CD4-positive, alpha-beta T cell treated with Interferon gamma for 1 hour (primary cell): ENCODE measurements around the gene PAK2.
"Not testable (repeated sequence)": the region's sequence is repeated elsewhere in the genome, so short reads cannot be mapped to it uniquely, and the experiment has no call there.

Experiments
- DNase-seq: peaks from one replicate; pipeline ENCODE4 v3.0.0-alpha.2; 2020

PAK2 gene

DNA sequence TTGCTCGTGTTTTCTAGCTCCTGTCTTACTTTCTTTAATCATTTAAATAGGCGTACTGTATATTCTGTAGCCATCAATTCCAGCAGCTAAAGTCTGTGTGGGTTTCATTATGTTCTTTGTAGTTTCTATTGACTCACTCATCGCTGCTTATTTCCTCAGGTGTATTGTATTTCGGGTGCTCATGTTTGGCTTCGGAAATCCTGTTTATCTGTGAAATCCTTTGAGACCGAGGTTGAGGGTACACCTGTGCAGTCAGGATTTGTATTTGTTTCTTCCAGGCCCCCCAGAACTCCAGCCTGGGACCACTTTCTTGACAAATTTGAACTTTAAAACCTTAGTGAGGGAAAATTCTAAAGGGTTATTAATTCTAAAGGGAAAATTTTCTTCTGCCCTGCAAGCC, 2.0 kb upstream of the PAK2 start:
- DNase-seq, result no peak

DNA sequence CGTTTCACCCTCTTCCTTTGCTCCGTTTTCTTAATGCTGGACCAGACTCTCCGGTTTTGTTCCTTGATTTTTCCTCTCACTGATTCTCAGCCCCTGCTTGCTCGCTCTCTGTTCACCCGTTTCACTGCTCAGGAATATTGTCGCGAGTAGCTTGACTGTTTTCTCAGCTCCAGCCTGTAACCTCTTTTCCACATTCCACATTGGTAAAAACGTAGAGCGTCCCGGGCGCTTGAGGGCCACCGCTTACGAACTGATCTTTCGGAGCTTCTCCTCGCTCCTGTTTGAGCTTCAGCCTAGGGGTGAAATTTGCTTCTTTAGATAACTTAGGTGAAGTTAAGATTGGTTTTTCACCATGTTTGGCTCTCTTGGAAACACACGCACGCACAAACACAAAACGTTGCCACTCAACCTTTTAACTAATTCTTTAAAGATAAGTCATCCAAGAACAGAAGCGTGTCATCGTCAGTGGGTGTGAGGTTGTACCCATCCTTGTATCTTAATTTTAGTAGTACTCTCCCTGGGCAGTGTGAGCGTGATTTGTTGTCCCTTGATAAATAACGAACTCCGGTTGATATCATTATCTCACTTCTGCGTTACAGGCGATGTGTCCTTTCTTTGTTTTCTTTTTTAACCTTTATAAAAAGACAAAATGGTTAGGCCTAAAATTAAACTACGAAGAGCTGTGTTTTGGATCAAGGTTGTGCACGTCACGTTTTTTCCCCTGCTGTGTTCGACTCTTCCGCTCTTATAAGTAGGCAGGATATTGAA, 1.0 kb downstream of the PAK2 start:
- DNase-seq, result peak; percentile 33

DNA sequence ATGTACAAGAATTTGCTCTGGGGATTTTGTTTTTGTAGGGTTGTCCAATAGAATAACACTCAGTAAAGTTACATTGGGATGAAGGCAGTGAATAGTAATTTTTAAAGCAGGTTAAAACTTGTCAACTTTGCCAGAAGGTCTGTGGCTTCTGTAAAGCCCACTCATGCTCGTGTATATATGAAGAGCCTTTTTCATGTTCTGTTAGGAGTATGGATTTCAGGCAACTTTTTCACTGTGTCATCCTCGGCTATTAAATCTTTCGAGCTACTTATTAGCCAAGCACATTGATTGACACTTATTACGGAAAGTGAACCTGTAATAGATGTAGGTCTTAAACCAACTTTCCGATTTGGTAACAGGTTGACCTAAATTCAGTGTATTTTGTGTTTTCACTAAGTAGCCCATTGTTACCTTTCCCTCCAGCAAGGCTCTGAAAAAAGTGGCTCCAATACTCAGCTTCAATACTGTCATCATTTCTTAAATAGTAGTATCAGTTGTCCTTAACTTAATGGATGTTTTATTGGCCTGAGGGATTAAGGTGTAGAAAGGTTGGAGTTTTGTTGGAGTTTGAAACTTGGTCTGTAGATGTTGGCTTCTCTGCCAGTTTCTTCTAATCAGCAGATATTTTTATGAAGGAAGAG, 1.7 kb downstream of the PAK2 start:
- no peak for DNase-seq

DNA sequence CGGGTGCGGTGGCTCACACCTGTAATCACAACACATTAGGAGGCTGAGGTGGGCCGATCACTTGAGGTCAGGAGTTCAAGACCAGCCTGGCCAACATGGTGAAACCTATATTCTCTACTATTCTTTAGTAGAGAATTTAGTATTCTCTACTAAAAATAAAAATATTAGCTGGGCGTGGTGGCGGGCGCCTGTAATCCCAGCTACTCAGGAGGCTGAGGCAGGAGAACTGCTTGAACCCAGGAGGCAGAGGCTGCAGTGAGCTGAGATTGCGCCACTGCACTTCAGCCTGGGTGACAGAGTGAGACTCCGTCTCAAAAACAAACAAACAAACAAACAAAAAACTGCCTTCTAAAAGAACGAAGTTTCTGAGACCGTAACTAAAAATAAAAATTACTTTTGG, 3.9 kb downstream of the PAK2 start:
- DNase-seq, result not testable (repeated sequence)

DNA sequence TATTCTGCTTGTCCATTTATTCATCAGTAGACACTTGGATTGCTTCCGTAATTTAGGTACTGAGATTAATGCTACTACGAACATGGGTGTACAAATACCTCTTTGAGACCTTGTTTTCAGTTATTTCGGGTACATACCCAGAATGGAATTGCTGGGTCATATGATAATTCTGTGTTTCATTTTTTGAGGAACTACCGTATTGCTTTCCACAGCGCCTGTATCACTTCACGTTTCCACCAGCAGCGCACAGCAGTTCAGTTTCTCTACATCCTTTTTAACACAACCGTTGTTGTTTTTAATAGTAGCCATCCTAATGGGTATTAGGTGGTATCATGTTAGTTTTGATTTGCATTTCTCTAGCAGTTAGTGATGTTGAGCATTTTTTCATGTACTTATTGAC, 9.5 kb downstream of the PAK2 start:
- DNase-seq, result no peak

DNA sequence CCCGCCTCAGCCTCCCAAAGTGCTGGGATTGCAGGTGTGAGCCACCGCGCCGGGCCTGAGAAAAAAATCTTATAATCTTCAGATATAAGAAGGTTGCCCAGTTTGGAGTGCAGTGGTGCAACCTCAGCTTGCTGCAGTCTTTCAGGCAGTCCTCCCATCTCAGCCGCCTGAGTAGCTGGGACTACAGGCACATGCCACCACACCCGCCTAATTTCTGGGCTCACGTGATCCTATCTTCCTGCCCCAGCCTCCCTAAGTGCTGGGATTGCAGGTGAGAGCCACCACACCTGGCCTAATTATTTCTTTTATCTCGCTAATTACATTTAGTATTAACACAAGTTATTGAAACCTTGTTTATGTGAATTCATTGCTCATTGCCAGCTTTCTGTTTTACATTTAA, 13.5 kb downstream of the PAK2 start:
- DNase-seq, result no peak

DNA sequence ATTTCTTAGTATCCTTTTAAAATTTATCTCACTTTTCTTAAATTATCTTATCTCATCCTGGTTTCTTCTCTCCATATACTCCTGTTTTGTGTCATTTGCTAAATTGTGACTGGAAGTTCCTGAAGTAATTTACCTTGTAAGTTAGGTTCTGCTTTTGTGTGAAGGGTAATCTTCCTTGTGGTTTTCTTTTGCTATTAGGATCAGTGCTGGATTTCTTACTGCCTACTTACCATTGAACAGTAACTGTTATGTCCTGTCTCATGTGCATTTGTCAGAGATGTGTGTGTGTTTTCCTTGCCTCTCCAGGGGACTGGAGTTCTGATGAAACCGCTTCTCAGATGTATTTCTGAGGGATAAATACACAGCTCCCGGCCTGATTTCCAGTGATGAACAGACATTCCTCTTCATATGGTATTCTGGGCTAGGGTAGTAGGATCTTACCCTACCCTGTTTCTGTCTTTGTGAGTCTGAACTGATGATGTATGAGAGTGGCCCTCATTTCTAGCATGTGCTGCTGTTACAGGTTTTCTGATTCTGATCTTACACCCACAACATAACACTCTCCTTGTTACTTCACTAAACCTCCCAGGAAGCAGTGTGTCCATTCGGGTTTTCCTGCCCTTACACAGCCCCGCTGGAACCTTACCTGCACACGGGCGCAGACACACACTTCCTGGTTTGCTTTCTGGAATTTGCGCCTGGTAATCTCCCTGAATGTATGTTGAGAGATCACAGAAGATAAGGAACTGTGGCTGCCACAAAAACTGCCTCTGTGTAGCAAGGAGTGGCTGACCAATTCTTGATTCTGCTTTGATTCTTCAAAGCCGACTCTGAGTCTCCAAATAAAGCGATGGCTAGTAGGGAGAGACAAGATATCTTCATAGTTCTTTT, 14.7 kb downstream of the PAK2 start:
- no peak for DNase-seq

DNA sequence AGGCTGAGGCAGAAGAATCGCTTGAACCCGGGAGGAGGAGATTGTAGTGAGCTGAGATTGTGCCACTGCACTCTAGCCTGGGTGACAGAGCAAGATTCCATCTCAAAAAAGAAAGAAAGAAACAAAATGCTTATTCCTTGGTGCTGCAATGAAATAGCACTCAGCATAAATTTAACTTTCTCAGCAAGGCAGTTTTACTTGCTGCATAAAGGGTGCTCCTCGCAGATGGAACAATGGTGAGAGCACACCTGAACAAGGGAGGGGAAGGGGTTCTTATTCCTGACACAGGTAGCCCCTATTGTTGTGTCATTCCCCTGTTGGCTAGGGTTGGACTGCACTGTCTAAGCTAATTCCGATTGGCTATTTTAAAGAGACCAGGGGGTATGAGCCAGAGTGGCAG, 17.1 kb downstream of the PAK2 start:
- DNase-seq, result no peak

DNA sequence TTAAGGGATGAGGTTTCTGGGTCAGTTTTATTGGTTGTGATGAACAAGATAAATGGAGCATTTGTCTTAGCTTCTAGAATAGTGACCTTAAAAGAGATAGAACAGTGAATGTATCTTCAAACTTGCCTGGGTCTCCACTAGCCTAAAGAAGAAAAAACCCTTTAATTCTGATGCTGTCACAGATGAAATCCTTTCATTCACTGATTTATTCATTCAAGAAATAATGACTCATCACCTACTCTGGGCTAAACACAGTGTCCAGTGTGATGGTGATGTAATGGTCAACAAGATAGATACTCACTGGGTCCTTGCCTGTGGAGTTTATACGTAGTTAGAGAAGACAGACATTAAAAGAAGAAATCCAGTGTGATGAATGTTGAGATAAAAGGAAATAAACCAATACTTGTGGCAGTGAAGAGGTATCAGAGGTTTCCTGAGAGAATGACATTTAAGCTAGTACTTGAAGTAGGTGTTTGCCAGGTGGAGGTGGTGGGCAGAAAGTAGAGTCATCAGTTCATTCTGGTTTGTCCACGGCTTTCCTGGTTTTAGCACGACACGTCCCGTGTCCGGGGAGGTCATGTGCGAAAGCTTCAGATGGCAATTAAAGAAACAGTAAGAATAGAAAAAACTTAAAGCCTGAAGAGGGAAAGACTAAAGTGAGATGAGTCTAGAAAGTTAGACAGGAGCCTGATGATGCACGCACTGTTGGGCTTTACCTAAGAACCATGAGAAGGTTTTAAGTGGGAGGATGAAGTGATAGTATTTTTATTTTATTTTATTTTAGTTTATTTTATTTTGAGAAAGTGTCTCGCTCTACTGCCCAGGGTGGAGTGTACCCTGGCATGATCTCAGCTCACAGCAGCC, 18.5 kb downstream of the PAK2 start:
- DNase-seq, result no peak

DNA sequence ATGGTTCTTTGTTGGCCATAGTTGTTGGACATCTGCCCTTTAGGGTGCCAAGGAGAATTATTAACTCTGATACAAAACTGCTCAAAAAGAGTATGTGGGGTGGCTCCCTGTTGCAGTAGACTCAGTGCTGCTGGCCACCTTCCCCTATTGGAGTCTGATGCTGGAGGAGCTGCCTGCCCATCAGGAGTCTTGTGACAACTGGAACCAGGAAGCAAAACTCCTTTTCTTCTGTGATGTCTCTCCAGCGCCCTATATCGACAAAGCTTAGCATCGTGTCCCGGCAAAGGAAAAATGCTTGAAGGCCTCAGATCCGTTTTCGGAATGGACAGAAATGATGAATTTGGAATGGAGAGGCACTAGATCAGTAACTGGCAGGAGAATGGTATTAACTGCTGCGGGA, 23.5 kb downstream of the PAK2 start:
- DNase-seq, result no peak

DNA sequence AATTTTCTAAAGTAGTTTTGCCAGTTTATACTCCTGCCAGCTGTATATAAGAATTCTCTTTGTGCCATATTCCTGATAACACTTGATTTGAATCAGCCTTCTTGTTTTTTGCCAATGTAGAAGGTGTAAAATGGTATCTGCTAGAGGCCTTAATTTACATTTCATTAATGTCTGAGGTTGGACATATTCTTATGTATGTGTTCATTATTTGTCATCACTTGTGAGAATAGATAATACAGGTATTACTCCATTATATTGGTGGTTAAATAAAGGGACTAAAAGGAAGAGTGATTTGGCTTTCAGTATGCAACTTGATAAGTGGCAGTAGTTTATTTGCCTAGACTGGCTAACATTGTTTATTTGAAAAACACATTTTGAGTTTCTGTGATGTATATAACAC, 25.8 kb downstream of the PAK2 start:
- no peak for DNase-seq

DNA sequence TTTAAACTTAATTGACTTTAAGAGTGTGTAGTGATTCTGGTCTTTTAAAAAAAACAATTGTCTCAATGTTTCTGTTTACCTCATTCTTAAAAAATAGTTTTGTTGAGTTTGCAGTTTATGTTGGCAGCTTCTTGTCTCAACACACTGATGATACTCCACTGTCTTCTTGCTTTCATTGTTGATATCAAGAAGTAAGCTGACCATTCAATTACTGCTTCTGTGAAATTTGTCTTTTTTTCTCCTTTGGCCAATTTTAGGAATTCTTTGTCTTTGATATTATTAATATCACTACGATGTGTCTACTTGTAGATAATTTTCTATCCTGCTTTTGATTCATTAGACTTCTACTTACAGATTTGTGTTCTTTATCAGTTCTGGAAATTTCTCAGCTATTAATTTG, 31.4 kb downstream of the PAK2 start:
- no peak for DNase-seq

DNA sequence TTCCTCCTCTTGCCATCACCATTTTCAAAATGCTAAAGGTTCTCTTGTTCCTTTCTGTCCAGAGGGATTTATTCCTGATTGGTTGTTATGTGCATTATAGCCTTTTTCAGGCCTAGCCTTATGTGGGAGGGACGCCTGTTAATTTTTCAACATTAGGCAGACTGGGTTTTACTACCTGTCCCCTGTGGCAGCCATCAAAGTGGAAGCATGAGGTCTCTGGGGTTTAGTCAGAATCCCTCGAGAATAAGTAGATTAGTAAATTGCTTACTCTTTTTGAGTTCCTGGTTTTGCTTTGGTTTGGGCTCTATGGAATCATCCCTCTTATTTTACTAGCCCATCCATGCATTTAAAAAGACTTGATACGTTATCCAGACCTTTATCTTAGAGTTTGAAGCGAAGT, 32.4 kb downstream of the PAK2 start:
- no peak for DNase-seq

DNA sequence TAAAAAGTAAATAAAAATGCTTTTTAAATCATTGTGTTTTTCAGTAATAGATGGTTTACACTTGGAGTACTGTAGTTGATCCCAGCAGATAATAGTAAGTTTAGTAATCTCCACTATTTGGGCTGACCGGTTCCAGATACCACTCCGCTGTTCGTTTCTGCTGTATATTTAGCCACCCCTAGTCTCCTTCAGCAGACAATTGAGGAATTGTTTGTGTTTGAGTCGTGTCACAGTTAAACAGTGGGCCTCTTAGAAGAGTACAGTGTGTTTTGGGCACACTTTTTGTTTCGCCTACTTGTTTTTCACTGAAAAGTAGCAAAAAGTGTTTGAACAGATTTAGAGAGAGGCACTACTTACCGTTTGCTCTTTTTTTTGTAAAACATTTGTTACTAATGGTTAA, 33.2 kb downstream of the PAK2 start:
- DNase-seq, result no peak

DNA sequence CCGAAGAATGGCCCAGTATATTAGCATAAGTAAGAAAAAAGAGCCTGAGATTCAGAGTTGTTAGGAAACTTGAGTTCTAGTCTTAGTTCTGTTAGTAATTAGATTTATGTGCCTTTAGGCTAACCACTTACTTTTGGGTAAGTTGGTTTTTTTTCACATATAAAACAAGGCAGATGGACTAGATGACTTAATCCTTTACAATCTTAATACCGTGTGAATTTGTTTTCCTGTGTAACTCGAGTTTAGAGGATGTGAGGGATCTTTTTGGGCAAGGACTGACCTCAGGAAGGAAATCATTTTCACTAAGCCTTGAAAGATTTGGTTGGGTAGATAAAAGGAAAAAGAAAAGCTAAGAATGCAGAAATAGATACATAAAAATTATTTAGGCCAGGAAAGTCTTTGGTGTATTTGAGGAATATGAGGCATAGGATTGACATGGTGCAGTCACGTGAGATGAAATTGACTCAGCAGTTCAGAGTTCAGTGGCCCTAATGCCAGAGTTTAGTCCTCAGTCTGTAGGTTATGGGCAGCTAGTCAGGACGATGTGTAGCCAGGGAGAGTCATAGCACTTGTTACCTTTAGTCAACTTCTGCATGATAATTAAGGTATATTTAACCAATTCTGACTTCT, 34.6 kb downstream of the PAK2 start:
- no peak for DNase-seq

DNA sequence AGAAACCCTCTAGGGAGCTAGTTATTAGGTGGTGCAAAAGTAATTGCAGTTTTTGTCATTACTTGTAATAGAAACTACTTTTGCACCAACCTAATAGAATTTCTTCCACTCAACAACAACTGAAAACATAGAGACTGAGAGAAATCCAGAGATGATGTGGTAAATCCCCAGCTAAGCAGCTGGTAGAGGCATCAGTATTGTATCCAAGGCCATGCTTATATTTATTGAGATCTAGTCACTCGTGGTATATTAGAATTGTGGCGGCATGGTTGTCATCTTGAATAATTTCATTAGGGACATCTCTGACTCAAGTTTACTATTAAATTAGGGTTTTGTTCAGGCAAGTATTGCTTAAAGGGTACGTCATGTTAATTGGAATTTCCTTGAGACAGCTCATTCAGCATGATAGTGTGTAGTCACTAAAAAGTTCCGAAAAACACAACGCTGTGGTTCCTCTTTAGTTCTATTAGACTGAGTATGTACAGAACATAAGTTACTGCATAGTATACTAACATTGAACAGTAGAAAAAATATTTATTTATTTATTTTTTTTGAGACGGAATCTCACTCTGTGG, 35.3 kb downstream of the PAK2 start:
- DNase-seq, result no peak

DNA sequence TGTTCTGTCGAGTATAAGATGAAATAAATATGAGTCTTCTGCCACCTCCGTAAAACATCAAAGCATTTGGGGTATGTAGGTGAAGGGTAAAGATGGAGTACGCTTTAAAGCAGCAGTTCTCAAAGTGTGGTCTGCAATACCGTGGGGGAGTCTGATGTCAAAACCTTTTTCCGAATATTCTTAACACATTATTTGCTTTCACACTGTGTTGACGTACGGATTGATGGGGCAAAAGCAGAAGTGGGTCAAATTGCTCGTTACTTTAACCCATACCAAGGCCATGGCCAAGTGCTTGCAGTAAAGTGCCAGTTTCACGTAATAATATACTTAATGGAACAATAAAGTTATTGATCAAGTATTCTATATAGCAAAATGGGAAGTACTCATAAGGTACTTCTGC, 36.3 kb downstream of the PAK2 start:
- DNase-seq, result no peak

DNA sequence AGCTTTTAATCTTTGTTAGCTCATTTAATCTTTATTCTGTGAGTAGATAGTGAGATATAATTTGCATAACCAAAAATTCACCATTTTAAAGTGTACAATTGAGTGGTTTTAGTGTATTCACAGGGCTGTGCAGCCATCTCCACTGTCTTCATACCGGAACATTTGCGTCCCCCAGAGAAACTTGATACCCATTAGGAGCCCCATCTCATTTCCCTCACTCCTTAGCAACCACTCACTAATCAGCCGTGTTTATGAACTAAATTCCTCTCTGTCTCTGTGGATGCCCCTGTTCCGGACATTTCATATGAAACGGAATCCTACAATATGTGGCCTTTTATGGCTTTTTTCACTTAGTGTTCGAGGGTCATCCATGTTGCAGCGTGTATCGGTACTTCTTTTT, 38.2 kb downstream of the PAK2 start:
- DNase-seq, result no peak

DNA sequence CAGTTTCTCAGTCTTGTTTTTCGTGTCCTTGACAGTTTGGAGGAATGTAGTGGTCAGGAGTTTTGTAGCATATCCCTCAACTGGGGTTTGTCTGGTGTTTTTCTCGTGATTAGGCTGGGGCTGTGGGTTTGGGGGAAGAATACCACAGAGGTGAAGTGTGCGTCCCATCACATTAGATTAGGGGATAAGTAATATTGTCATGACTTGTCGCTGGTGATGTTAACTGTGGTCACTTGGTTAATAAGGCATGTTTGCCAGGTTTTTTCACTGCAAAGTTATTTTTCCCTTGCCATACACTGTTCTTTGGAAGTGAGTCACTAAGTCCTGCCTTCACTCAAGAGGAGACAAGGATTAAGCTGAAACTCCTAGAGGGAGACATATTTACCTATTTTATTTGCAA, 39.1 kb downstream of the PAK2 start:
- no peak for DNase-seq

DNA sequence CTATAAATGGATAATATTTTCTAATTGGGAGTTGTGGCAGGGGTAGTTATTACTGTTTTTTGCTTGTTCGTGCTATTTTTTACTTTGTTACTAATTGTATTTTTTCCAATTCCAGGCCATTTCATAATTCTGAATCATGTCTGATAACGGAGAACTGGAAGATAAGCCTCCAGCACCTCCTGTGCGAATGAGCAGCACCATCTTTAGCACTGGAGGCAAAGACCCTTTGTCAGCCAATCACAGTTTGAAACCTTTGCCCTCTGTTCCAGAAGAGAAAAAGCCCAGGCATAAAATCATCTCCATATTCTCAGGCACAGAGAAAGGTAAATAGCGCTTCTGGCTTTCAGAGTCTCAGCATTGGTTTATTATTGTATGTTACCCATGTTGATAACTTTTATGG, 42.9 kb downstream of the PAK2 start:
- DNase-seq, result no peak

DNA sequence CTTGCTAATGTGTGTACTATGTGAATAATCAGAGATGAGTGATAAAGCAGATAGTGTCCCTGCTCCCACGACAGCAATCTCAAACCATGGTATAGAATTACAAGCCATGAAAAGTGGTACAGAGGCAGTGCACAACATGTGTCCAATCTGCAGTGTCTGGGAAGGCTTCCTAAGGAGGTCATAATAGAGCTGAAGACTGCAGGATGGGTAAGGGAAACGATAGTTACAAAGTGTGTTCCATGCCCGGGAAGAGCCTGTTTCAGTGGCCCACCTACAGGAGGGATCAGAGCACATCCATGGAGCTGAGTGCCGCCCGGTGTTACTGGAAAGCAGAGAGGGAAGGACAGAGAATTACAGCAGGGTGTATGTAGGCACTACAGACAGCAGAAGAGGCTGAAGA, 48.9 kb downstream of the PAK2 start:
- DNase-seq, result no peak

DNA sequence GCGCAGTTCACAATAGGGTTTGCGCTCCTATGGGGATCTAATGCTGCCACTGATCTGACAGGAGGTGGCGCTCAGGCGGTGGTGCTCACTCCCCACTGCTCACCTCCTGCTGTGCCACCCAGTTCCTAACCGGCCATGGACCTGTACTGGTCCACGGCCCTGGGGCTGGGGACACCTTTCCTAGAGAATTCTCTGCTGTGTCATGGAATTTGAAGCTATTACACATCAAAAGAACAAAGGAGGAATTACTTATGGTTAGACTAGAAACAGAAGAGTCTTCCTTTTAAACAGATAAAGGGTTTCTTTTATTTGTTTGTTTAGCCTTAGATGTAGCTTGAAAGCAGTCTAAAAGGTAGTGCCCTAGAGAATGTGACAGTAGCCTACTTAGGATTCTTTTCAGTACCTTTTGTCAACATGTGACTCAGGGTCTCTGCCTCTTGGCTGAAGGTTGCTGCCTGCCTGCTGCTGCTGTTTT, 50.3 kb downstream of the PAK2 start:
- DNase-seq, result no peak
